Measurements from ENCODE around the gene TULP1. TPM values are rescaled to one million over a fixed set of nuclear protein-coding genes. Genes with fewer than 3 reads are reported as not detected.

TULP1 gene
- total and polyA plus RNA-seq, 7 donors = 0.05 to 0.09 (median 0.08) TPM; not detected in 4

DNA sequence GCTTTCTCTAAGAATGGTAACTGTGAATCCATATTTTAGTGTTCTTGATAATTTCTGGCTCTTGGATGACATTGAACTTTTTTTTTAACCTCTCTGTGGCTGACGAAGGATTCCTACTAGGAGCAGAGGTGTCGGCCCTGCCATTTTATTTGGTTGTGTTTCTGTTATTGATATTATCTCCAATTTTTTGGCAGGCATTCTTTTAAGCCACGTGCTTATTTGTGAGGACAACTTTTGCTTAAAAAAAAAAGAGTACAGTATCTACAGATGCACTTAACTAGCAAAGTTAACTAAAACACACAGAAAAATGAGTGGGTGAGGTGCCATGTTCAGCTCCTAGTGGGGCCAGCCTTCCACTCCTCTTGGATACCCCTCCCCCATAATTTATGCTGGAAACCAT lies 59.5 kb downstream of the TULP1 start:
- Histone ChIP-seq H3K36me3 (ENCODE audit: insufficient read depth in 1 of 2, low read depth in 1 of 2) (peaks cover 0 to 20% of the 10 kb centered on the region in 2 donors), H3K27me3 (ENCODE audit: insufficient read depth in 3 of 3, low read length in 2 of 3) (no peaks in the 10 kb centered on the region)

DNA sequence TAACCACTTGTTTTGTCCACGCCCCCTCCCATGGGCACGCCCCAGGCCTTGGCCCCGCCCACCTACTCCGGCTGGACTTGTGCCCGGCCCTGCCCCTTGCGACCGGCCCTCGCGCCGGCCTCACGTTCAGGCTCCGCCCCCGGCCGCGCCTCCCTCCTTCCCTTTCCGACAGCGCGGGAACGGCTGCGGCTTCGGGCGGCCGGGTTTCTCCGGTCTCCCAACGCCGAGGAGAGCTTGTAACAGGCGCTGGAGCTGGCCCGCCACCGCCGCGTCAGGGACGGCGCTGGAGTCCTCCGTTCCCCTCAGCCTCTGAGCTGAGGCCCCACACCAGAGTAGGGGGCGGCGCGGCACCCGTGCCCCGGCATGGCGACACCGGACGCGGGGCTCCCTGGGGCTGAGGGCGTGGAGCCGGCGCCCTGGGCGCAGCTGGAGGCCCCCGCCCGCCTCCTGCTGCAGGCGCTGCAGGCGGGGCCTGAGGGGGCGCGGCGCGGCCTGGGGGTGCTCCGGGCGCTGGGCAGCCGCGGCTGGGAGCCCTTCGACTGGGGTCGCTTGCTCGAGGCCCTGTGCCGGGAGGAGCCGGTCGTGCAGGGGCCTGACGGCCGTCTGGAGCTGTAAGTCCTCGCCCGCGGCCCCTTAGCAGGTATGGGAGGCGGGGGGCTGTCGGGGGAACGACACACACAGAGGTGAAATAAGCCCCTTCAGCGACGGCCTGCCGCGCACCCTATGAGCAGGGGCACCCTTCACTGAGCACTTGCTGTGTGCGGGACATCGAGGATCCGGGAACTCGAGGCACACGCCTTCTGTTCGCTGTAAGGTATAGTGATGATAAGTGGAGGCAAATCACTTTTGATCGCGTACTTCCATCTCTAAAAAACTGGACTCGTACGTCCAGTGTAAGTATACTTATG lies 60.3 kb downstream of the TULP1 start, which contains the start of gene FANCE:
TSS of gene FANCE (plus strand) at position 156 of the 908 bp plus-strand sequence. CDS start at position 364, 208 bp downstream.
- H3K27ac ChIP-seq = peak within 1 kb of the TSS; percentile 81
- peak within 1 kb of the TSS; percentile 78 for H3K4me3 ChIP-seq
- H3K4me1 ChIP-seq = peaks cover 29% of the 10 kb centered on the region
- peaks cover 0 to 15% of the 10 kb centered on the region in 2 donors for H3K36me3 ChIP-seq (ENCODE audit: insufficient read depth in 1 of 2, low read depth in 1 of 2)
- no peaks in the 10 kb centered on the region for H3K9me3 ChIP-seq
- 2 to 4% (median 4%) methylated on average over 61 to 87 of the region's 87 CpGs for WGBS, 3 donors
- intact Hi-C loops (cut with DNase I) = loop anchor here (5.0 to 10.0 kb wide), 2 partner anchors 160 to 758 kb away; partner anchors contain the start of gene ILRUN (in 1 of the 2)
- ATAC-seq (peak; percentile 89 to 94 (median 92)), DNase-seq (peak; percentile 95 to 97)
- no peaks in the 10 kb centered on the region for H3K27me3 ChIP-seq (ENCODE audit: insufficient read depth in 3 of 3, low read length in 2 of 3)
- TF ChIP-seq, protein P1, sequence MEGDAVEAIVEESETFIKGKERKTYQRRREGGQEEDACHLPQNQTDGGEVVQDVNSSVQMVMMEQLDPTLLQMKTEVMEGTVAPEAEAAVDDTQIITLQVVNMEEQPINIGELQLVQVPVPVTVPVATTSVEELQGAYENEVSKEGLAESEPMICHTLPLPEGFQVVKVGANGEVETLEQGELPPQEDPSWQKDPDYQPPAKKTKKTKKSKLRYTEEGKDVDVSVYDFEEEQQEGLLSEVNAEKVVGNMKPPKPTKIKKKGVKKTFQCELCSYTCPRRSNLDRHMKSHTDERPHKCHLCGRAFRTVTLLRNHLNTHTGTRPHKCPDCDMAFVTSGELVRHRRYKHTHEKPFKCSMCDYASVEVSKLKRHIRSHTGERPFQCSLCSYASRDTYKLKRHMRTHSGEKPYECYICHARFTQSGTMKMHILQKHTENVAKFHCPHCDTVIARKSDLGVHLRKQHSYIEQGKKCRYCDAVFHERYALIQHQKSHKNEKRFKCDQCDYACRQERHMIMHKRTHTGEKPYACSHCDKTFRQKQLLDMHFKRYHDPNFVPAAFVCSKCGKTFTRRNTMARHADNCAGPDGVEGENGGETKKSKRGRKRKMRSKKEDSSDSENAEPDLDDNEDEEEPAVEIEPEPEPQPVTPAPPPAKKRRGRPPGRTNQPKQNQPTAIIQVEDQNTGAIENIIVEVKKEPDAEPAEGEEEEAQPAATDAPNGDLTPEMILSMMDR (IDR thresholded peaks at IDR 0.05) = no peak

More for the DNA sequence above, 59.5 kb downstream of the TULP1 start:
- TF ChIP-seq, protein P1 (IDR thresholded peaks at IDR 0.05) = no peak
- intact Hi-C loops (cut with DNase I) = loop anchor here (5.0 to 10.0 kb wide), 2 partner anchors 161 to 758 kb away; partner anchors contain the start of gene ILRUN (in 1 of the 2)
- Histone ChIP-seq H3K27ac (peak overlapping the region; percentile 81), H3K9me3 (no peaks in the 10 kb centered on the region), H3K4me1 (peaks cover 29% of the 10 kb centered on the region), H3K4me3 (peak overlapping the region; percentile 78)
- ATAC-seq = no peak
- 26 to 50% (median 27%) methylated on average over 3 of the region's 3 CpGs for WGBS, 3 donors
- no peak for DNase-seq

DNA sequence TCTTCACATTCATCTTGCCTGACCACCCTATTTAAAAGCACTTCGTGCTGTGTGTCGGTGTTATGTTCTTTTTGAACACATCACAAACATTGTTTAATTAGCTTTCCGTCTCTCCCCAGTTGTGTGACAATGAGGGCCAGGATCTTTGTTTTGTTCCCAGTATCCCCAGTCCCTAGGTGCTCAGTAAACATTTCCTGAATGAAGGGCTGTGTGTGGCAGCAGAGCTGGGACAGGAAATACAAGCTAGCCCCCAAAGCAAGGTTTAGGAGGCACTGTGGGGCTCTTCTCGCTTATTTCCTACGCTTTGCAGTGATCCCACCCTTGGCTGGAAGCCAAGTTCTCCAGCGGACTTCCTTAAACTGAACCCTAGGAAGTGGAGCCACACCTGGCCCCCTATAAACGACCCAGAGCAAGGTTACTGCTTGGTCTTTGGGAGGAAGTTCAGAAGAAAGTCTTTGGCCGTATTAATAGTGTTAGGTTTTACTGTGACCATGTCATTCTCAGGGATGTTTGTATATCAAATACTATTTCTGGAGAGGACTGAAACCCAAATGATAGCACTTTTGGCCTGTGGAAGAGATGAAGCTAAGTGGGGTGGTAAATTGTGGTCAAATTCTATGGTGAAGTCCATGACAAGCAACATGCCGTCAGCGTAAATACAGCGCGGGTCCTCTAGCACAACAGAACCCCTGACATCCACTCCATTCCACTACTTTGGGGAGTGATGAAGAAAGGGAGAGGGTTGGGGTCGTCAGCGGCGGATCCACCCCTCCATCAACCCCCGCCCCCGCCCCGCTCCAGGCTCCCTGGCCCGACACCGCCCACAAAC lies 61.1 kb downstream of the TULP1 start:
- TF ChIP-seq, protein P1 (IDR thresholded peaks at IDR 0.05) = no peak
- ATAC-seq (no peak), DNase-seq (no peak)
- intact Hi-C loops (cut with DNase I) = loop anchor here (2.0 to 10.0 kb wide), 3 partner anchors 109 to 757 kb away; partner anchors contain the start of genes ILRUN (in 1 of the 2) and PPARD (in 1 of the 2)
- WGBS, 3 donors = 10 to 12% (median 11%) methylated on average over 20 of the region's 20 CpGs
- H3K4me3 ChIP-seq = peak overlapping the region; percentile 78
- H3K36me3 ChIP-seq (ENCODE audit: insufficient read depth in 1 of 2, low read depth in 1 of 2) = peaks cover 0 to 7% of the 10 kb centered on the region in 2 donors
- H3K9me3 ChIP-seq = no peaks in the 10 kb centered on the region
- peaks cover 29% of the 10 kb centered on the region for H3K4me1 ChIP-seq
- H3K27me3 ChIP-seq (ENCODE audit: insufficient read depth in 3 of 3, low read length in 2 of 3) = no peaks in the 10 kb centered on the region
- H3K27ac ChIP-seq = peak overlapping the region; percentile 81

DNA sequence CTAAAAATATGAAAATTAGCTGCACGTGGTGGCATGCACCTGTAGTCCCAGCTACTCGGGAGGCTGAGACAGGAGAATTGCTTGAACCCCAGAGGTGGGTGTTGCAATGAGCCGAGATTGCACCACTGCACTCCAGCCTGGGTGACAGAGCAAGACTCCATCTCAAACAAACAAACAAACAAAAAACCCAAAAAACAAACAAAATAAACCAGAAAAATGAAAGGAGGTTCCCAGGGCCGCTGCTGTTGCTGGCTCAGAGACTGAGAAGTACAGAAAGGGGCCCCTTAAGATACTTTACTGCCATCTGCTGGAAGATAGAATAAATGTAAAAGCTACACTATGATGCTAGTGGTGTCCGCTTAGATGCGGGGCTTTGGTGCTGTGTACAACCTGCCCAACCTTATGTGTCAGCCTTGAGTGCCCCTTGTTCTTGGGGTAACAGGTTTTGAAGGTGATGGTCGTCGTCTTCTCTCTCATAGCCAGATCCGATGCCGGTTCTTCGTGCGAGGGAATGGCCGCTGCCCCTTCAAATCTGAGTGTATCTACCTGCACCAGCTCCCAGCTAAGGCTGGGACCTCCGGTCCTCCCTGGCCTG lies 63.3 kb downstream of the TULP1 start:
- DNase-seq (no peak), ATAC-seq (peak; percentile 45 to 68 (median 66))
- no peaks in the 10 kb centered on the region for H3K36me3 ChIP-seq (ENCODE audit: insufficient read depth in 1 of 2, low read depth in 1 of 2)
- H3K27ac ChIP-seq = no peak overlapping the region
- intact Hi-C loops (cut with DNase I) = loop anchor here in 1 of 2 donors (1.0 kb wide), 2 partner anchors 107 to 152 kb away; partner anchors contain the start of genes DEF6 and PPARD
- WGBS, 3 donors = 32 to 37% (median 33%) methylated on average over 14 of the region's 14 CpGs
- H3K4me1 ChIP-seq = peaks cover 19% of the 10 kb centered on the region
- H3K4me3 ChIP-seq = no peak overlapping the region
- no peaks in the 10 kb centered on the region for H3K9me3 ChIP-seq
- TF ChIP-seq, protein P1 (IDR thresholded peaks at IDR 0.05) = peak; percentile 79
- H3K27me3 ChIP-seq (ENCODE audit: insufficient read depth in 3 of 3, low read length in 2 of 3) = no peaks in the 10 kb centered on the region

Measured in psoas muscle (tissue), 8 donors.